SK-N-SH treated with all-trans-retinoic acid at 6 μM for 48 hours (cell line): ENCODE data around the gene IFI27.

ENCODE experiments used
- ATAC-seq: fragments of 200-7000 bp; cut with Tn5 transposase; 3 replicates; pipeline ENCODE4 v1.9.1; 2020; ENCODE audit warnings: mild to moderate bottlenecking, moderate library complexity
- ARNTL ChIP-seq: fragments of 450-650 bp; formaldehyde crosslinking; IDR thresholded peaks from 2 replicates; pipeline ENCODE4 v1.5.0; 2020; ENCODE audit warnings: low read depth, mild to moderate bottlenecking, moderate library complexity, borderline replicate concordance
- BACH2 ChIP-seq: fragments of 250-450 bp; sonication (Bioruptor Pico); IDR thresholded peaks from 2 replicates; pipeline ENCODE4 v1.9.0; 2021; ENCODE audit warnings: mild to moderate bottlenecking, borderline replicate concordance
- CSDC2 ChIP-seq: fragments of 250-450 bp; sonication (Bioruptor Pico); IDR thresholded peaks from 2 replicates; pipeline ENCODE4 v1.5.0; 2020; ENCODE audit warnings: mild to moderate bottlenecking, moderate library complexity
- CSRNP3 ChIP-seq: fragments of 250-450 bp; sonication (Bioruptor Pico); IDR thresholded peaks from 2 replicates; pipeline ENCODE4 v1.5.1; 2021; ENCODE audit warnings: mild to moderate bottlenecking, moderate library complexity
- GLIS3 ChIP-seq: fragments of 250-450 bp; sonication (Bioruptor Pico); IDR thresholded peaks from 2 replicates; pipeline ENCODE4 v1.5.0; 2020; ENCODE audit warnings: mild to moderate bottlenecking, moderate library complexity
- OSR1 ChIP-seq: fragments of 250-450 bp; sonication (Bioruptor Pico); IDR thresholded peaks from 2 replicates; pipeline ENCODE4 v1.8.0; 2022; ENCODE audit warnings: moderate library complexity, mild to moderate bottlenecking, inconsistent platforms
- PATZ1 ChIP-seq: fragments of 250-450 bp; sonication (Bioruptor Pico); IDR thresholded peaks from 2 replicates; pipeline ENCODE4 v1.8.0; 2020; ENCODE audit warnings: mild to moderate bottlenecking, moderate library complexity, borderline replicate concordance
- PPARA ChIP-seq: fragments of 250-450 bp; sonication (Bioruptor Pico); IDR thresholded peaks from 2 replicates; pipeline ENCODE4 v1.5.0; 2020; ENCODE audit warnings: mild to moderate bottlenecking, borderline replicate concordance
- RARB ChIP-seq: fragments of 250-450 bp; sonication (Bioruptor Pico); IDR thresholded peaks from 2 replicates; pipeline ENCODE4 v1.8.0; 2021; ENCODE audit warnings: mild to moderate bottlenecking, moderate library complexity
- SNAI2 ChIP-seq: fragments of 250-450 bp; sonication (Bioruptor Pico); IDR thresholded peaks from 2 replicates; pipeline ENCODE4 v1.5.0; 2020; ENCODE audit warnings: mild to moderate bottlenecking, moderate library complexity
- TCF4 ChIP-seq: fragments of 250-450 bp; sonication (Bioruptor Pico); IDR thresholded peaks from 2 replicates; pipeline ENCODE4 v1.8.0; 2021; ENCODE audit warnings: mild to moderate bottlenecking, moderate library complexity, borderline replicate concordance
- TOX ChIP-seq: fragments of 250-450 bp; sonication (Bioruptor Pico); IDR thresholded peaks from 2 replicates; pipeline ENCODE4 v1.8.0; 2021; ENCODE audit warnings: mild to moderate bottlenecking, moderate library complexity, borderline replicate concordance
- TSHZ2 ChIP-seq: fragments of 250-450 bp; sonication (Bioruptor Pico); IDR thresholded peaks from 2 replicates; pipeline ENCODE4 v1.5.0; 2020; ENCODE audit warnings: mild to moderate bottlenecking, moderate library complexity
- ZC3H10 ChIP-seq: fragments of 250-450 bp; sonication (Bioruptor Pico); IDR thresholded peaks from 2 replicates; pipeline ENCODE4 v1.5.1; 2021; ENCODE audit warnings: mild to moderate bottlenecking, moderate library complexity
- ZFP3 ChIP-seq: fragments of 250-450 bp; sonication (Bioruptor Pico); IDR thresholded peaks from 2 replicates; pipeline ENCODE4 v1.5.0; 2020; ENCODE audit warnings: mild to moderate bottlenecking, moderate library complexity
- ZFP30 ChIP-seq: fragments of 450-650 bp; formaldehyde crosslinking; IDR thresholded peaks from 2 replicates; pipeline ENCODE4 v1.5.0; 2022; ENCODE audit warnings: mild to moderate bottlenecking, moderate library complexity
- ZNF565 ChIP-seq: fragments of 450-650 bp; formaldehyde crosslinking; conservative IDR thresholded peaks from 2 replicates; pipeline ENCODE4 v1.5.0; 2020; ENCODE audit warnings: low read depth, mild to moderate bottlenecking, moderate library complexity
- ZNF70 ChIP-seq: fragments of 450-650 bp; formaldehyde crosslinking; IDR thresholded peaks from 2 replicates; pipeline ENCODE4 v1.5.0; 2020; ENCODE audit warnings: mild to moderate bottlenecking, moderate library complexity
- ZNF8 ChIP-seq: fragments of 450-650 bp; formaldehyde crosslinking; IDR thresholded peaks from 2 replicates; pipeline ENCODE4 v1.5.0; 2020; ENCODE audit warnings: mild to moderate bottlenecking, moderate library complexity
- TF ChIP-seq, protein P1 (sequence below): fragments of 250-450 bp; sonication (Bioruptor Pico); IDR thresholded peaks from 2 replicates; pipeline ENCODE4 v1.5.1; 2020; ENCODE audit warnings: low read depth, mild to moderate bottlenecking, moderate library complexity
- TF ChIP-seq, protein P2 (sequence below): fragments of 250-450 bp; sonication (Bioruptor Pico); IDR thresholded peaks from 2 replicates; pipeline ENCODE4 v1.8.0; 2021; ENCODE audit warnings: low read depth, mild to moderate bottlenecking, moderate library complexity, borderline replicate concordance

Gene IFI27

GRCh38 chr14:94075008-94075407, 35.5 kb upstream of the IFI27 start:
- no peak for ATAC-seq
- TF ChIP-seq, protein P1, sequence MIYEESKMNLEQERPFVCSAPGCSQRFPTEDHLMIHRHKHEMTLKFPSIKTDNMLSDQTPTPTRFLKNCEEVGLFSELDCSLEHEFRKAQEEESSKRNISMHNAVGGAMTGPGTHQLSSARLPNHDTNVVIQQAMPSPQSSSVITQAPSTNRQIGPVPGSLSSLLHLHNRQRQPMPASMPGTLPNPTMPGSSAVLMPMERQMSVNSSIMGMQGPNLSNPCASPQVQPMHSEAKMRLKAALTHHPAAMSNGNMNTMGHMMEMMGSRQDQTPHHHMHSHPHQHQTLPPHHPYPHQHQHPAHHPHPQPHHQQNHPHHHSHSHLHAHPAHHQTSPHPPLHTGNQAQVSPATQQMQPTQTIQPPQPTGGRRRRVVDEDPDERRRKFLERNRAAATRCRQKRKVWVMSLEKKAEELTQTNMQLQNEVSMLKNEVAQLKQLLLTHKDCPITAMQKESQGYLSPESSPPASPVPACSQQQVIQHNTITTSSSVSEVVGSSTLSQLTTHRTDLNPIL (CRISPR knock-in tag): no peak
- no peak for TF ChIP-seq ZNF8 (CRISPR knock-in tag)
- TF ChIP-seq, protein P2, sequence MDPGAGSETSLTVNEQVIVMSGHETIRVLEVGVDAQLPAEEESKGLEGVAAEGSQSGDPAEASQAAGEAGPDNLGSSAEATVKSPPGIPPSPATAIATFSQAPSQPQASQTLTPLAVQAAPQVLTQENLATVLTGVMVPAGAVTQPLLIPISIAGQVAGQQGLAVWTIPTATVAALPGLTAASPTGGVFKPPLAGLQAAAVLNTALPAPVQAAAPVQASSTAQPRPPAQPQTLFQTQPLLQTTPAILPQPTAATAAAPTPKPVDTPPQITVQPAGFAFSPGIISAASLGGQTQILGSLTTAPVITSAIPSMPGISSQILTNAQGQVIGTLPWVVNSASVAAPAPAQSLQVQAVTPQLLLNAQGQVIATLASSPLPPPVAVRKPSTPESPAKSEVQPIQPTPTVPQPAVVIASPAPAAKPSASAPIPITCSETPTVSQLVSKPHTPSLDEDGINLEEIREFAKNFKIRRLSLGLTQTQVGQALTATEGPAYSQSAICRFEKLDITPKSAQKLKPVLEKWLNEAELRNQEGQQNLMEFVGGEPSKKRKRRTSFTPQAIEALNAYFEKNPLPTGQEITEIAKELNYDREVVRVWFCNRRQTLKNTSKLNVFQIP (CRISPR knock-in tag): no peak

DNA sequence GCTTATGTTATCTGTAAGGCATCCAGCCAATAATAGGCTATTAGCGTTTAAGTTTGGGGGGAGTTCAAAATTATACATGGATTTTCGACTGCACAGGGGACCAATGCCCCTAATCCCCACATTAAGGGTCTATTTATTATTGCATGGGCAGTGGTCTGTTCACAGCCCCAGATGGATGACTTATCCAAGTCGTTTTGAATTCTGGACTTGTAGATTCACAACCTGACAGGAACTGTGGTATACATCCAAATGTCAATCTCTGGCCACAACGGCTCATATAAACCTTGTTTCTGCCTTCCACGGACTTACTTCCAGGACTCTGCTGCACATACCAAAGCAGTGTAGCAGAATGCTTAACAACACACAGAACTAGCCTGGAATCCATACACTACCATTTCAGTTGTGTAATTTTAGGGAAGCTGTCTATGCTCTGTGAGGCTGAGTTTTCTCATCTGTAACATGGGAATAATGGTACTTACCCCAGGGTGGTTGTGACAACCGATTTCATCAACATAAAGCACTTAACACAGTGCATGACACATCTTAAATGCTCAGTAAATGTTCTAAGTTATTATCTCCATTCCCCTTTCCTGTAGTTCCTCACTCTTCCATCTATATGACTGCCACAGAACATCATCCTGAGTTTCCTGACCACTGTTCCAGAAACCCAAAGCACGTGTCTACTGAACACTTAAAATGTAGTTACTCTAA, 33.3 kb upstream of the IFI27 start:
- TF ChIP-seq ZFP30 (CRISPR knock-in tag): no peak
- TF ChIP-seq, protein P1 (CRISPR knock-in tag): no peak
- no peak for TF ChIP-seq TOX (CRISPR knock-in tag)
- no peak for TF ChIP-seq ZC3H10 (CRISPR knock-in tag)
- no peak for TF ChIP-seq CSRNP3 (CRISPR knock-in tag)
- no peak for TF ChIP-seq SNAI2
- no peak for TF ChIP-seq PATZ1 (CRISPR knock-in tag)
- no peak for TF ChIP-seq CSDC2 (CRISPR knock-in tag)
- no peak for TF ChIP-seq BACH2 (CRISPR knock-in tag)
- no peak for TF ChIP-seq ZNF8 (CRISPR knock-in tag)
- TF ChIP-seq, protein P2 (CRISPR knock-in tag): no peak
- no peak for TF ChIP-seq ZFP3 (CRISPR knock-in tag)
- TF ChIP-seq ARNTL (CRISPR knock-in tag): no peak
- no peak for TF ChIP-seq PPARA (CRISPR knock-in tag)
- no peak for TF ChIP-seq OSR1 (CRISPR knock-in tag)
- TF ChIP-seq ZNF565: no peak
- no peak for TF ChIP-seq GLIS3 (CRISPR knock-in tag)
- no peak for TF ChIP-seq TCF4 (CRISPR knock-in tag)
- ATAC-seq: no peak

- ATAC-seq: no peak
- TF ChIP-seq CSRNP3 (CRISPR knock-in tag) (no peak), PATZ1 (CRISPR knock-in tag) (no peak), OSR1 (CRISPR knock-in tag) (no peak), ZNF70 (CRISPR knock-in tag) (no peak), TSHZ2 (no peak), TOX (CRISPR knock-in tag) (no peak), ZC3H10 (CRISPR knock-in tag) (no peak), ZFP3 (CRISPR knock-in tag) (no peak), RARB (CRISPR knock-in tag) (no peak), SNAI2 (no peak)
Measured at GRCh38 chr14:94077823-94078222, 32.7 kb upstream of the IFI27 start.
